ENCODE measurements around the gene PRRT3.

Gene PRRT3

GRCh38 chr3:9951962-9952805, at the start of gene PRRT3:
Gene PRRT3, minus strand, starts transcription at chr3:9952408. Its CDS starts 2,293 bp downstream, at chr3:9950115.
- DNase-seq: peak; percentile 33

- DNase-seq: no peak
Measured at GRCh38 chr3:10000686-10001085, 48.5 kb upstream of the PRRT3 start.

GRCh38 chr3:9994086-9994844, 42.1 kb upstream of the PRRT3 start:
- no peak for DNase-seq

- no peak for DNase-seq
Measured at GRCh38 chr3:9986230-9986725, 34.1 kb upstream of the PRRT3 start.

DNA sequence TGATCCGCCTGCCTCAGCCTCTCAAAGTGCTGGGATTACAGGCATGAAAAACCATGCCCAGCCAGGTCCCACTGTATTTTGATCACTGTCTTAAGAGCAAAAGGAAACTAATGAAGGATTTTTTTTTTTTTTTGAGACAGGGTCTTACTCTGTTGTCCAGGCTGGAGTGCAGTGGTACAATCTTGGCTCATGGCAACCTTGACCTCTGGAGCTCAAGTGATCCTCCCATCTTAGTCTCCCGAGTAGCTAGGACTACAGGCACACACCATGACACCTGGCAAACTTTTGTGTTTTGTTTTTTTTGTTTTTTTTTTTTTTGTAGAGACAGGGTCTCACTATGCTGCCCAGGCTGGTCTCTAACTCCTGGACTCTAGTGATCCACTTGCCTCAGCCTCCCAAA, 28.0 kb upstream of the PRRT3 start:
- no peak for DNase-seq

DNA sequence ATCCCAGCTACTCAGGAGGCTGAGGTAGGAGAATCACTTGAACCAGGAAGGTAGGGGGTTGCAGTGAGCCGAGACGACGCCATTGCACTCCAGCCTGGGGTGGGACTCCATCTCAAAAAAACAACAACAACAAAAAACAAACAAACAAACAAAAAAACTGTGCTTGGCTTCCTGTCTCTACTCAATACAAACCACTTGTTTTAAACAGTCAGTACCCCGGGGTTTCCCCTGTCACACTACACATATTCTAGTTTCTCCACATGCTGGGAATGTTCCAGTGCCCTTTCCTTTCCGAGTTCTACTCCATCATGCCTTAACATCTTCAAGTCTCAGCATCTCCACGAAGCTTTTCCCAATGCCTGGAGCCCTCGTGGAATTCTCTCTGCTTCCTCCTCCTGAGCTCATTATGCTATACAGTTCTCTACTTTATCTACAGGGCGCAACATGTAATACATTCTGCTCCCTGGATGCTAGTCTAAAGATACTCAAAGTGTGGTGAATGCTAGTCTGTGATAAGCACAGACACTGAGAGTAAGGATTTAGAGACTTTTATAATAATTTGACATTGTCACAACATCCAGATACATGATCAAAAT, 26.6 kb upstream of the PRRT3 start:
- DNase-seq: no peak

DNA sequence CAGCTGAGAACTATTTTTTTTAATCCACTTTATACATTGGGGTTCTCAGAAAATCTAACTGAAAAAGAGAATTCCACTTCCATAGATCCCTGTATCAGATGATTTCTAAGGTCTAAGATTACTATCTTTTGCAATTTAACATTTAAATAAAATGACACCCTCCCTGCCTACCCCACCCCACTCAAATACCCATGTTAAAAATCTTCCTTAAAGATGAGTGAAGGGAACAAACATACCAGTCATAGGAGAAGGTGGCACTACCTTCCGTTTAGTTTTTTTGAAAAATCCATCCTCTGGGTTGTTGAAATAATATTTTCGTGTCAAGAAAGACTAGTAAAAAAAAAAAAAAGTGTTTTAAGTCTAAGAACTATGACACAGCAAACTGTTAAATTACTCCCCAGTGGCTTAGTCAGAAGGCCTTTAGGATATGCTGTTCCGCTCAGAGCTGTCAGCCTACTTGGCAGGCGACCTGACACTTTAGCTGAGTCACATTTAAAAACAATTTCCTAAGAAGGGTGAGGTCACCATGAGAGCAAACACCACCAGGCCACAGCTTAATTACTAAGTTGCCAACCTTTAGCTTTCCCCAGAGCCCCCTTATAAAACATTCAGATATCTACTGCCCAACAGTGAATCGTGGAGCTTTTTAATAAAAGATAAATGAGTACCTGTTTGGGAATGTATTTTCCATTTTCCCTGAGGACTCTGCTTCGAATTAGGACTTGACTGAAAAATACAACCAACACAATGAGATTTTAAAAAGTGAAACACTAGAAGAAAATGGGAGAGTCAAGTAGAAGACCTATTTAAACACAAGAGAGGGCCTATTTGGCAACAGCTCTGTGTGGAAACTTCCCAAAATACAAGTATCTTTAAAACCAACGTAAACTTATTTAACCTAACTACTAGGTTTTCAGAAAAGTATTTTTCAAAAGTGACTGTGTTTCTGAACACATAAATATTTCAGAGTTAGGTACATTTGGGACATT, 24.8 kb upstream of the PRRT3 start:
- DNase-seq: no peak

- no peak for DNase-seq
Measured at GRCh38 chr3:9970020-9970652, 17.9 kb upstream of the PRRT3 start.

DNA sequence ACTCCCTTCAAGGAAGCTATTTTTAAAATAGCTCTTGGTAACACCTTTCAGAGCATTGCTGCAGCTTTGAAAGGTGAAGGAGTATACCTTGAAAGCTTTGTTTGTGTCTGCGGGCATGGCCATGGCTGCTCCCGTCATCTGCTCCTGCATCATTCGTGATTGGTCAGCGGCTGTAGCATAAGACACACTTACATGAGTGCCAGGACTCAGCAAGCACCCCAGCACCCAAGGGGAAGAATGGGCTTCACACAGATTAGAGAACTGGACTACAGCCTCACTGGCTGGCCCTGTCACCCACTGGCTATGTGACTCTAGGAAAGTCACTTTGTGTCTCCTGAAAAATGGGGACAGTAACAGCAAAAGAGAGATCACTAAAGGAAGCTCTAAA, 17.4 kb upstream of the PRRT3 start:
- DNase-seq: no peak

DNA sequence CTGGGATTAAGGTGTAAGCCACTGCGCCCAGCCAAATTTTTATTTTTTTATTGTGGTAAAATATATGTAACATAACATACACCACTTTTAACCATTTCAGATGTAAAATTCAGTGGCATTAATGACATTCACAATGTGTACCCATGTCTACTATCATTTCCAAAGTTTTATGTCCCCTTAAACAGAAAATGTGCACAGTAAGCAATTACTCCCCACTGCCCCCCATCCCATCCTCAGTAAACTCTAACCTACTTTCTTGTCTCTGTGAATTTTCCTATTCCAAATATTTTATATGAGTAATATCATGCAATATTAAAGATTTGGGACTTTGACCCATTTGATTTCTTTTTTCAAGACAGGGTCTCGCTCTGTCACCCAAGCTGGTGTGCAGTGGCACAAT, 14.6 kb upstream of the PRRT3 start:
- no peak for DNase-seq

DNA sequence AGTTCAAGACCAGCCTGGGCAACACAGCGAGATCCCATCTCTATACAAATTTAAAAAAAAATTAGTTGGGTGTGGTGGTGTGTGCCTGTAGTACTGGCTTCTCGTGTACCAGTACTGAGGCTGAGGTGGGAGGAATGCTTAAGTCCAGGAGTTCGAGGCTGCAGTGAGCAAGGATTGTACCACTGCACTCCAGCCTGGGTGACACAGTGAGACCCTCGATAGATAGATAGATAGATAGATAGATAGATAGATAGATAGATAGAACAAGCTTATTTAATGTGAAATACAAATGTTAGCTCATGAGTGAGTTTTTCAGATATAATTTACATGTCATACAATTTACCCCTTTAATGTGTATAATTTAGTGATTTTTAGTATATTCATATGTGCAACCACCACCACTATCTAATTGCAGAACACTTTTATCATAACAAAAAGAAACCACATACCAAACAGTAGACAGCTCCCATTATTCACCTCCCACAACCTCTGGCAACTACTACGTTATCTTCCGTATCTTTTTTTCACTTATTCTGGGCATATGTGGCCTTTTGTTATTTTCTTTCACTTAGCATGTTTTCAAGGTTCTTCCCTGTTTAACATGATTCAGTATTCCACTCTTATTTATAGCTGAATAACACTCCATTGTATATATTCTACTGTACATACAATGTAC, 13.1 kb upstream of the PRRT3 start:
- DNase-seq: no peak

- DNase-seq: no peak
Measured at GRCh38 chr3:9957214-9957613, 5.0 kb upstream of the PRRT3 start.

DNA sequence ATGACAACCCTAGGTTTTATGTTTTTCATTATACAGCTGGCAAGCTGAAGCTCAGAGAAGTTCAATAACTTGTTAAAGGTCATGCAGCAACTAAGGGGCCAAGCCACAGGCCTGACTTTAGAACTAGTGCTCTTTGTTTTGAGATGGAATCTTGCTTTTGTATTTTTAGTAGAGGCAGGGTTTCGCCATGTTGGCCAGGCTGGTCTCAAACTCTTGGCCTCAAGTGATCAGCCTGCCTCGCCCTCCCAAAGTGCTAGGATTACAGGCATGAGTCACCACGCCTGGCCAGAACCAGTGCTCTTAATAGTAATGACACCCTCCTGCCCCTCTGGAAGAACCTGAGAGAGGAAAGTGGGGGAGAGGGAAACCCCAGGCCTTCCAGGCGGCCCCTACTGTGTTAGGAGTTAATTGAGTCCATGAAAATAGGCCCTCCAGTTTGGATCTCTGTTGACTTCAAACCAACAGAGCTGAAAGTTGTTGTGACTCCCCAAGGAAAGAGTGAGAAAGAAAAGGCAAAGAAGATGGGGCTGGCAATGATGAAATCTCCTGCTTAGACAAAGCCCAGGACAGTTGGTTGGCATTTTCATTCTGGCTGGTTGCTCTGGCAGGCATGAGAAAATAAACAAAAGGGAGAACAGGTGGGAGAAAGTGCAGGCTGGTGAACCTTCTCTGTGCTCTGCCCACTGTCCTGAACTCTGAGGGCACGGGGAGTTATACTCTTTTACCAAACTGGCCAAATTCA, 3.6 kb upstream of the PRRT3 start:
- no peak for DNase-seq

DNA sequence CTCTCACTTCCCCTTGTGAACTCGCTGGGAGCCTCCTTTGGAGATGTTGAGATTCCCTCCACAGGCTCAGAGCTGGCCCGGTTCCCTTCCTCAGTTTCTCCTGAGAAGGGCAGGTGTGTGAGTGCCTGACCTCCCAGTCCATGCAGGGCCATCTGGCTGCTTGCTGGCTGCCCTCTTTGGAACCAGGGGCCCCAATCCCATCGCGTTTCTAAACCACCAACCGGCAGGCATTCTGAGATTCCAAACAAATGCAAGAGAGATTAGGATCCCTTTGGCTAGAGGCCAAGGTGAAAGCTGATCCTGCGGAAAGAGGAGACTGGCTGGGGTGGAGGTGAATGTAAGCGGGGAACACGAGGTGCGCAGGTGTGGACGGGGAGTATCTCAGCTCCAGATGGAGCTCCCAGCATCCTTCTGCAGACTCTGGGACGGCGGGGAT, 2.9 kb upstream of the PRRT3 start:
- DNase-seq: peak; percentile 79

- no peak for DNase-seq
Measured at GRCh38 chr3:9951598-9951961, 628 bp downstream of the PRRT3 start.

- DNase-seq: no peak
Measured at GRCh38 chr3:9951126-9951525, 1.1 kb downstream of the PRRT3 start.

GRCh38 chr3:9949626-9950025, 2.6 kb downstream of the PRRT3 start:
- DNase-seq: no peak

- no peak for DNase-seq
Measured at GRCh38 chr3:9949115-9949514, 3.1 kb downstream of the PRRT3 start.

DNA sequence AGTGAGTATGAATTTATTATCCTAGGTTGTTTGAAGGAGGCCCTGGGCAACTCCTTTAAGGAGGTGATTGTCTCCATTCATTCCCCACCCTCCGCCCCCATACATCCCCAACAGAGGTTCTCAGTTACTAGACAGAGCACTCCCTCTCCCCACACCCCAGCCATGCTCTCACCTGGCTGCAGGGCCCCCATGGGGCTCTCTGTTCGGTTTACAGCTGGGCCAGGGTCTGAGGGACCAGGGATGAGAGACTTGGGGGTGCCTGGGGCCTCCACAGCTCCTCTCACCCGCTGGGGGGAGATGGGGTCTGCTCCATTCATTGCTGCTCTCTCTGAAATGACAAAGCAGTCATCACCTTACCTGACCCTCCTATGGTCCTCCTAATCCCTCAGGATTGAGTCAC, 3.6 kb downstream of the PRRT3 start:
- DNase-seq: no peak

All from NCI-H1105 treated with DMSO at 0.1 percent for 48 hours (cell line).